T1000 (cell line): ENCODE data around the gene SCAF11.

ENCODE experiments used
- DNase-seq: peaks from one replicate; lab custom pipeline; 2025; ENCODE audit warnings: mixed read lengths; lab: John Stamatoyannopoulos, UW

The SCAF11 gene

GRCh38 chr12:45913631-45914030 is 76.7 kb downstream of the SCAF11 start:
- no peak for DNase-seq

DNA sequence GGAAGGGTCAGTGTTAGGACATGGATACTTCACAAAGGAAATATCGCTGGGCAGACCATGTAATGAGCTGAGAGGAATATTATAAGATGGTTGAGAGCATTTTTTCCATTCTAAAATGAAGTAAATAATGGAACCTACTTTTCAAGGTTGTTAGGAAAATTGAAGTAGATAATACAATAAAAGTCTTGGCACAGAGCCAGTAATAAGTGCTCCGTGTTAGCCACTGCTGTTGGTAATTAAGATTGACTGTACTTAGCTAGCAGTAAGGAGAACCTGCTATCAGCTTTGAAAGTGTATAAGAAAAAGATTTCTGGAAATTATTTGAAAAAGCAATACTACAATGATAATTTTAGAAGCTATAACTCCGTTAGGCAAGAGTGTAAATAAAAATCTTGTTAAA is 77.6 kb downstream of the SCAF11 start:
- no peak for DNase-seq

GRCh38 chr12:45909041-45909713 is 81.2 kb downstream of the SCAF11 start:
- DNase-seq = no peak

DNA sequence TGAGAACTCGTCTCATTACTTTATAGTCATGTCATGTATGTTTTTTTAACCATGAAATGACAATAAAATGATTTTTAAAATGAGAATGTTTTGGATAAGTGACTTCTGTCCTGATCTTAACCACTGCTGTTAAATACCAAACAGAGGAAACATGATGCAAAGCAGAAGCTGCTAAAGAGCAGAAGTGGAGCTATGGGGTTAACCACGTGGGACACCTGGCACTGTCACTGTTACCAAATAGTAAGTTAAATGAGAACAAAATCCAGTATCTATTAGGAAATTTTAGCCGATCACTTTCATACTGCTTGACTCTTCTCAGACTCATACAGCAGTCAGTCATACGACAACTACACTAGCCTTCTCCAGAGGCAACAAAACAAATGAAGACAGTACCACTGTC is 82.4 kb downstream of the SCAF11 start:
- DNase-seq = no peak

DNA sequence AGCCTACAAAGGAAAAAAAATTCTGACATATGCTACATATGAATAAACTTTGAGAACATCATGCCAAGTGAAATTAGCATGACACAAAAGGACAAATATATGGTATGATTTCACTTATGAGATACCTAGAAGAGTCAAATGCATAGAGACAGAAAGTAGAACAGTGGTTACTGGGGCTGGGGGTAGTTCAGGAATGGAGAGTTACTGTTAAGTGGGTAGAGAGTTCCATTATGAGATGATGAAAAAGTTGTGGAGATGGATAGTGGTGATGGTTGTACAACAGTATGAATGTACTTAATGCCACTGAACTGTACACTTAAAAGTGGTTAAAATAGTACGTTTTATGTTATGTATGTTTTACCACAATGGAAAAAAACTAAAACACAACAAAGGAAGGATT is 92.3 kb downstream of the SCAF11 start:
- DNase-seq = no peak

- DNase-seq = no peak
Measured at GRCh38 chr12:45895961-45896360, 94.4 kb downstream of the SCAF11 start.

DNA sequence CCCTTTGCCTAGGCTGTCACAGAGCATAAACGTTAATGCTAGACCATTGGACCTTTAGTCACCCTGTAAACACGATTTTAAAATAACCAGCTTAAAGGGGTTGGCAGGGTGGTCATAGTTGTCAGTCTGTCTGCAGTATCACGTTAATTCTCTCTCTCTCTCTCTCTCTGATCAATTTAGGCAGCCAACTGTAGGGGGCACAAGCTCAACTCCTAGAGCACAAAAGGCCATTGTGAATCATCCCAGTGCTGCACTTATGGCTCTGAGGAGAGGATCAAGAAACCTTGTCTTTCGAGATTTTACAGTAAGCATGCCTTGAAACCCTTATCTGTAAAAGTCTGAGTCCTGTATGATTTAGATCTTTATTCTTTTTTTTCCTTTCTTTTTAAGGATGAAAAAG is 97.1 kb downstream of the SCAF11 start:
- DNase-seq = no peak

- DNase-seq = no peak
Measured at GRCh38 chr12:45890276-45890675, 100.1 kb downstream of the SCAF11 start.

GRCh38 chr12:45887544-45887943 is 102.8 kb downstream of the SCAF11 start:
- no peak for DNase-seq

DNA sequence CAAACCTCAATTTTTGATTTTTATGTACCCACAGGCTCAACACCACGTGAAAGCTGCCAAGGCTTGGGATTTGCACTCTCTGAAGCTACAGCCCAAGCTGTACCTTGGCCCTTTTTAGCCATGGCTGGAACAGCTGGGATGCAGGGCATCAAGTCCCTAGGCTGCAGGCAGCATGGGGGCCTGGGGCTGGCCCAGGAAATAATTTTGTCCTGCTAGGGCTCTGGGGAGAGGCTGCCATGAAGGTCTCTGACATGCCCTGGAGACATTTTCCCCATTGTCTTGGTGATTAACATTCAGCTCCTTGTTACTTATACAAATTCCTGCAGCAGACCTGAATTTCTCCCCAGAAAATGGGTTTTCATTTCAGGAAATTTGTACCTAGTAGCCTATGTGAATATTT is 103.7 kb downstream of the SCAF11 start:
- no peak for DNase-seq

GRCh38 chr12:45883187-45883586 is 107.2 kb downstream of the SCAF11 start:
- no peak for DNase-seq

DNA sequence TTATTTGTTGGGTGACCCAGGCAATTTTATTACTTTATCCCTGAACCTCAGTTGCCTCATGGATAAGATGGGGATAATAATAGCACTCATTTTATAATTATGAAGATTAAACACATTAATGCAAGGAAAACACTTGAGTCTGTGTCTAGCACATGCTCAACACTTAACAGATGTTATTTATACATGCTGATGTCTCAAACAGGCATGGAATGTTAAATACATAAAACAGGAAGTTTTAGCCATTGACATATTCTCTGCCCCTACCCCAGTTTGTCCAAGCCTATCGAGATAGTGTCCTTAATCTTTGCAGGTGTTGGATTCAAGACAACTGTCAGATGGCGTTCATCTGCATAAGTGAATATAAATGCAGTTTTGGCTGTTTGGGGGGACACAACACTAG is 109.8 kb downstream of the SCAF11 start:
- no peak for DNase-seq

DNA sequence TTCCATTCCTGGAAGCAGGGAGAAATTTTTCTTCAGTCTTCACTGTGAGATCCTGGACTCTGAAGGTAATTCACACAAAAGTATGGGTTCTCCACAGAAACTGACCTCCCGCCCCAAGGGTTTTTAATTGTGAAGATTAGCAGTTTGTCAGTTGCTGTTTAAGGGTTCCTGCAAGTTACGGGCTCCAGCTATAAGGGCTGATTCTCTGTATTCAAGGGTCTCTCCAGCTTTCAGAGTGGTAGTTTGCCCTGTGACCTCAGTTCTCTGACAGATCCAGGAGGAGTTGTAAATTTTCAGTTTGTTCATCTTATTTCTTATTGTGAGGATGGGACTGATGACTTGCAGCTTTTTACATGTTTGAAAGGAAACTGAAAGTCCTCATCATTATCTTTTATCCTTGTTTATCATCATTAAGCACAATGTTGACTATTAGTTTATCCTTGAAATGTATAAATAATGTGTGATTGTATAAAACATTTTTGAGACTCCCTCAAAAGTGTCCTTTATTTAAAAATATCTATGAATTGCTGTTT is 110.9 kb downstream of the SCAF11 start:
- DNase-seq = no peak

- no peak for DNase-seq
Measured at GRCh38 chr12:45878630-45879255, 111.6 kb downstream of the SCAF11 start.

DNA sequence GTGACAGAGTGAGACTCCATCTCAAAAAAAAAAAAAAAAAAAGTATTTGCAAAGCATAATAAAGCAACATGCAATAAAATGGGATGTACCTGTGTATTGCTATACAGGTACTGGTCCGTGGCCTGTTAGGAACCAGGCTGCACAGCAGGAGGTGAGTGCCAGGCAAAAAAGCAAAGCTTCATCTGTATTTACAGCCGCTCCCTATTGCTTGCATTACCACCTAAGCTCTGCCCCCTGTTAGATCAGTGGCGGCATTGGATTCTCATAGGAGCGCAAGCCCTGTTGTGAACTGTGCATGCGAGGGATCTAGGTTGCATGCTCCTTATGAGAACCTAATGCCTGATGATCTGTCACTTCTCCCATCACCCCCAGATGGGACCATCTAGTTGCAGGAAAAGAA is 113.3 kb downstream of the SCAF11 start:
- DNase-seq = no peak

- DNase-seq = no peak
Measured at GRCh38 chr12:45872446-45872845, 117.9 kb downstream of the SCAF11 start.
